NB4 (cell line): ENCODE measurements around the gene THADA.

ENCODE experiments used
- MYC ChIP-seq: IDR thresholded peaks from 2 replicates; pipeline ENCODE4 v1.6.1; 2011; ENCODE audit warnings: low read depth, low read length
- POLR2A ChIP-seq: IDR thresholded peaks from 2 replicates; pipeline ENCODE4 v1.6.1; 2011; ENCODE audit warnings: mild to moderate bottlenecking; ENCODE audit not compliant: insufficient read length; ENCODE audit errors: extremely low read depth
- TF ChIP-seq, protein P1 (sequence below): IDR thresholded peaks from one replicate; pipeline ENCODE4 v1.5.1; 2012; ENCODE audit warnings: low read depth, low read length
- TF ChIP-seq, protein P2 (sequence below): IDR thresholded peaks from 2 replicates; pipeline ENCODE4 v1.6.1; 2011; ENCODE audit warnings: low read depth, low read length

DNA sequence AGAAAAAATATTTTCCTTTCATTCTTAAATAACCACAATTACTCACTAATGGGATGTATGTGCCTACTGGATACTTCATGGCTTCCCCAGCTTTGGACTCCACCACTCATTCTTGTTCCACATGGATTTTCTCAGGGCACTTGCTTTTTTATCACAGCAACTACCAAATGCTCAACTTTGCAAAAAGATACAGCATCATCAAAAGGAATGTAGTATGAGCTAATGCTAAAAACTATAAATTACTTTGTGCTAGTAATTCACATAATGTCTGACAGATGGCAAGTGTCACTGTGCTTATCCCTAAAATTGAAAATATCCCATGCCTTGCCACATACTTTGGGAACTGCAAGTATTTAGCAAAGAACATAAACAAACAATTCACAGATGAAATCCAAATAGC is 239.1 kb downstream of the THADA start:
- TF ChIP-seq, protein P1, sequence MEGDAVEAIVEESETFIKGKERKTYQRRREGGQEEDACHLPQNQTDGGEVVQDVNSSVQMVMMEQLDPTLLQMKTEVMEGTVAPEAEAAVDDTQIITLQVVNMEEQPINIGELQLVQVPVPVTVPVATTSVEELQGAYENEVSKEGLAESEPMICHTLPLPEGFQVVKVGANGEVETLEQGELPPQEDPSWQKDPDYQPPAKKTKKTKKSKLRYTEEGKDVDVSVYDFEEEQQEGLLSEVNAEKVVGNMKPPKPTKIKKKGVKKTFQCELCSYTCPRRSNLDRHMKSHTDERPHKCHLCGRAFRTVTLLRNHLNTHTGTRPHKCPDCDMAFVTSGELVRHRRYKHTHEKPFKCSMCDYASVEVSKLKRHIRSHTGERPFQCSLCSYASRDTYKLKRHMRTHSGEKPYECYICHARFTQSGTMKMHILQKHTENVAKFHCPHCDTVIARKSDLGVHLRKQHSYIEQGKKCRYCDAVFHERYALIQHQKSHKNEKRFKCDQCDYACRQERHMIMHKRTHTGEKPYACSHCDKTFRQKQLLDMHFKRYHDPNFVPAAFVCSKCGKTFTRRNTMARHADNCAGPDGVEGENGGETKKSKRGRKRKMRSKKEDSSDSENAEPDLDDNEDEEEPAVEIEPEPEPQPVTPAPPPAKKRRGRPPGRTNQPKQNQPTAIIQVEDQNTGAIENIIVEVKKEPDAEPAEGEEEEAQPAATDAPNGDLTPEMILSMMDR = no peak
- TF ChIP-seq POLR2A = no peak
- TF ChIP-seq MYC = no peak
- TF ChIP-seq, protein P2, sequence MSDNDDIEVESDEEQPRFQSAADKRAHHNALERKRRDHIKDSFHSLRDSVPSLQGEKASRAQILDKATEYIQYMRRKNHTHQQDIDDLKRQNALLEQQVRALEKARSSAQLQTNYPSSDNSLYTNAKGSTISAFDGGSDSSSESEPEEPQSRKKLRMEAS = no peak
